BE2C (cell line): ENCODE measurements around the gene C4orf17.

Experiments
- DNase-seq: peaks from one replicate; pipeline ENCODE4 v3.0.0-alpha.2; 2020
- H3K27me3 ChIP-seq: fragments of 250-450 bp; sonication (Bioruptor Pico); 2 replicates; pipeline ENCODE4 v1.5.1; 2020; ENCODE audit warnings: mild to moderate bottlenecking
- H3K36me3 ChIP-seq: fragments of 250-450 bp; sonication (Bioruptor Pico); 2 replicates; pipeline ENCODE4 v1.5.1; 2020; ENCODE audit warnings: mild to moderate bottlenecking
- H3K4me1 ChIP-seq: fragments of 250-450 bp; sonication (Bioruptor Pico); 2 replicates; pipeline ENCODE4 v1.5.1; 2020
- H3K4me3 ChIP-seq: 2 replicates; pipeline ENCODE4 v1.5.1; 2011; ENCODE audit warnings: low read depth, low read length
- H3K9me3 ChIP-seq: fragments of 250-450 bp; sonication (Bioruptor Pico); 2 replicates; pipeline ENCODE4 v1.5.1; 2020
- CTCF ChIP-seq: IDR thresholded peaks from 2 replicates; pipeline ENCODE4 v1.5.1; 2012; ENCODE audit warnings: mild to moderate bottlenecking, low read depth, low read length

C4orf17 gene

GRCh38 chr4:99552872-99553271, 42.1 kb downstream of the C4orf17 start:
- Histone ChIP-seq H3K9me3 (no peaks in the 10 kb centered on the region), H3K4me3 (no peak overlapping the region), H3K4me1 (no peaks in the 10 kb centered on the region), H3K36me3 (no peaks in the 10 kb centered on the region), H3K27me3 (no peaks in the 10 kb centered on the region)
- DNase-seq: no peak
- no peak for TF ChIP-seq CTCF

- no peak; the same call in 1 of the 2 replicates for TF ChIP-seq CTCF
- no peaks in the 10 kb centered on the region for H3K36me3 ChIP-seq
Observed at GRCh38 chr4:99563310-99564186, 52.7 kb downstream of the C4orf17 start, which contains the start of gene TRMT10A. TRMT10A (minus strand) TSS chr4:99564039; CDS start chr4:99559338, 4,701 bp downstream.

GRCh38 chr4:99564921-99565320, 54.1 kb downstream of the C4orf17 start:
- no peak for TF ChIP-seq CTCF
- Histone ChIP-seq H3K27me3 (peaks cover 4% of the 10 kb centered on the region; the same call in 1 of the 2 replicates), H3K4me3 (no peak overlapping the region), H3K9me3 (no peaks in the 10 kb centered on the region), H3K4me1 (no peaks in the 10 kb centered on the region), H3K36me3 (no peaks in the 10 kb centered on the region)
- no peak for DNase-seq

More at GRCh38 chr4:99563310-99564186, 52.7 kb downstream of the C4orf17 start, which contains the start of gene TRMT10A:
- peak; percentile 96 for DNase-seq
- Histone ChIP-seq H3K4me3 (peak within 1 kb of the TSS; percentile 80), H3K4me1 (no peaks in the 10 kb centered on the region), H3K27me3 (no peaks in the 10 kb centered on the region), H3K9me3 (no peaks in the 10 kb centered on the region)

GRCh38 chr4:99571883-99572282, 61.1 kb downstream of the C4orf17 start:
- no peak overlapping the region for H3K4me3 ChIP-seq
- no peak for DNase-seq
- no peaks in the 10 kb centered on the region for H3K4me1 ChIP-seq
- H3K27me3 ChIP-seq: peaks cover 39% of the 10 kb centered on the region
- H3K9me3 ChIP-seq: no peaks in the 10 kb centered on the region
- TF ChIP-seq CTCF: no peak
- no peaks in the 10 kb centered on the region for H3K36me3 ChIP-seq

- Histone ChIP-seq H3K27me3 (peaks cover 39% of the 10 kb centered on the region), H3K4me1 (no peaks in the 10 kb centered on the region), H3K36me3 (no peaks in the 10 kb centered on the region), H3K4me3 (no peak overlapping the region), H3K9me3 (no peaks in the 10 kb centered on the region)
- TF ChIP-seq CTCF: no peak
- no peak for DNase-seq
Observed at GRCh38 chr4:99572527-99573240, 61.9 kb downstream of the C4orf17 start.
